Peyer's patch (tissue), 4 donors: ENCODE data around the gene NOTCH3.

Source experiments
- POLR2A ChIP-seq, 2 donors: fragments of 450-650 bp; IDR thresholded peaks; one replicate each; pipeline ENCODE4 v1.5.1; 2017; ENCODE audit warnings: antibody characterized with exemption in 2 of 2, mild to moderate bottlenecking in 2 of 2, moderate library complexity in 2 of 2
- TF ChIP-seq, protein P1 (sequence below), 6 experiments: fragments of 450-650 bp in 4 of 6; fragments of 200-600 bp in 2 of 6; sonication (generic) in 1 of 6; IDR thresholded peaks; one replicate each; pipeline ENCODE4 v1.5.1; 2017 to 2019; ENCODE audit warnings: antibody characterized with exemption in 6 of 6, mild to moderate bottlenecking in 3 of 6, moderate library complexity in 1 of 6

DNA sequence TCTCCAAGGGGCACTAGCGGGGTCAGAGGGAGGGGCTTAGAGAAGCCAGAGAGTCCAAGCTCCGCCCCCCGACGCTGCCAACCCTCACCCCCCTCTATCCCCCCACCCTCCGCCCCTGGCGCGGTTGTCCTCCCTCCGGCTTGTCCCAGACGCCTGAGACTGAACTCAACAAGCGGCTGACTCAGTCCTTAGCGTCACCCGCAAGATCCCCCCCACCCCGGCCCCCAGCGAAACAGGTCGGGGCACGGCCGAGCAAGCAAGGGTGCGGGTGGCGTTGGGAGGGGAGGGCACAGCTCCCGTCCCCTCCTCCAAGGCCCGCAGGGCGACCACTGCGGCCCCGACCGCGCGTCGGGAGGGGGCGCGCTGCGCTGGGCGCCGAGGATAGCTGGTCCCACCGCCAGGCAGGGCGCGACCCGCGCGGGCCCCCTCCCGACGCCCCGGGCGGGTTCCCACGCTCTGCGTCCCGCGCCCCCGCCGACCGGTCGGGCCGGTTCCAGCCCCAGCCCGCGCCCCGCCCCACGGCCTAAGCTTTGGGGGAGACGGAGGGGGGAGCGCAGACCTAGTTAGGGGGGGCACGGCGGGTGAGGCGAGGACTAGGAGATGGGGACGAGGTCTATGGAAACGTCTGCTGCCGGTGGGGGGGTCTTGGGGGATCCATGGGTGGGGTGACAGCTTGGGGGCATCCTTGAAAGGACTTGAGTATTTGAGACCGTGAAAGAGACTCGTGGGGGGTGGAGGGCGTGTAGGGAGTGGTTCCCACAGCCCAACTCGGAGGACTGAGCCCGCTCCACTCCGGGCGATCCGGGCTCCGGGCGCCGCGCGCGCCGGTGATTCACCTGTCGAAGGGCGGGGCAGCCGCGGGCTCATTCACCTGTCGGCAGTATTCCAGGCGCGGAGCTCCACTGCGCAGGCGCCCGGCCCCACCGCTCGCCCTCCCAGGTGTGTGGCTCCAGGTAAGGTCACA is 5.1 kb downstream of the NOTCH3 start:
- TF ChIP-seq, protein P1, sequence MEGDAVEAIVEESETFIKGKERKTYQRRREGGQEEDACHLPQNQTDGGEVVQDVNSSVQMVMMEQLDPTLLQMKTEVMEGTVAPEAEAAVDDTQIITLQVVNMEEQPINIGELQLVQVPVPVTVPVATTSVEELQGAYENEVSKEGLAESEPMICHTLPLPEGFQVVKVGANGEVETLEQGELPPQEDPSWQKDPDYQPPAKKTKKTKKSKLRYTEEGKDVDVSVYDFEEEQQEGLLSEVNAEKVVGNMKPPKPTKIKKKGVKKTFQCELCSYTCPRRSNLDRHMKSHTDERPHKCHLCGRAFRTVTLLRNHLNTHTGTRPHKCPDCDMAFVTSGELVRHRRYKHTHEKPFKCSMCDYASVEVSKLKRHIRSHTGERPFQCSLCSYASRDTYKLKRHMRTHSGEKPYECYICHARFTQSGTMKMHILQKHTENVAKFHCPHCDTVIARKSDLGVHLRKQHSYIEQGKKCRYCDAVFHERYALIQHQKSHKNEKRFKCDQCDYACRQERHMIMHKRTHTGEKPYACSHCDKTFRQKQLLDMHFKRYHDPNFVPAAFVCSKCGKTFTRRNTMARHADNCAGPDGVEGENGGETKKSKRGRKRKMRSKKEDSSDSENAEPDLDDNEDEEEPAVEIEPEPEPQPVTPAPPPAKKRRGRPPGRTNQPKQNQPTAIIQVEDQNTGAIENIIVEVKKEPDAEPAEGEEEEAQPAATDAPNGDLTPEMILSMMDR (IDR thresholded peaks at IDR 0.05): no peak
- no peak for TF ChIP-seq POLR2A (IDR thresholded peaks at IDR 0.05)
